ENCODE measurements around the gene TMEM187.

TMEM187 gene

DNA sequence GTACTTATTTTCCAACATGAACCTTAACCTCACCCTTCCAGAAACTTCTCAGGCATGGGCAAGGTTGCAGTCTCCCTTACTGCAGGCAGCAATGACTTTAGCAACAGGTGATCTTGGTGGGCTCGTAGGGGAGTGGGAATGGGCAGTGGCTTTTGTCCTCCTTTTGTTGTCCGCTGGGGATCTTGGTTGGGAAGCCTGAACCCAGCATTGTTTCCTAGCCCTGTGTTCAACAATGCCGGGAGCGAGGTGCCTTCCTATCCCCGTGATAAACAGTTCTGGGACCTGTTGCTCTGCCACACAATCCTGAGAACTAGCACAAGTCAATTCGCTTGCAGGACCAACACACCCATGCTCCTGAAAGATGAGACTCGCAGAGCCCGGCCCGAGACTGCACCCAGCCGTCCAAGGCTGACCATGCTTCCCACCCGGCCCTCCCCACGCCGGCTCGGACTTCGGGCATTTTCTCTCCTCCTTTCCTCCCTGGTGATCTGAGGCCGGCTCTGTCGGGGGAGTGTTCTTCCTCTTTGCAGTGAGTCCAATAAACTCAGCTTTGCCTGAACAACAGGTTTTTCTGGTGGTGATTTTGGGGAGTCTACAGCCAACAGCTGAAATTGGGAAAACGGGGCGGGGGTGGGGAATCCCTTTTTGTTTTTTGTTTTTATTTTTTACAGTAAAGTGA, 26.9 kb downstream of the TMEM187 start:
- no peak for TF ChIP-seq ZFX (IDR thresholded peaks at IDR 0.05)
- TF ChIP-seq, protein P1, sequence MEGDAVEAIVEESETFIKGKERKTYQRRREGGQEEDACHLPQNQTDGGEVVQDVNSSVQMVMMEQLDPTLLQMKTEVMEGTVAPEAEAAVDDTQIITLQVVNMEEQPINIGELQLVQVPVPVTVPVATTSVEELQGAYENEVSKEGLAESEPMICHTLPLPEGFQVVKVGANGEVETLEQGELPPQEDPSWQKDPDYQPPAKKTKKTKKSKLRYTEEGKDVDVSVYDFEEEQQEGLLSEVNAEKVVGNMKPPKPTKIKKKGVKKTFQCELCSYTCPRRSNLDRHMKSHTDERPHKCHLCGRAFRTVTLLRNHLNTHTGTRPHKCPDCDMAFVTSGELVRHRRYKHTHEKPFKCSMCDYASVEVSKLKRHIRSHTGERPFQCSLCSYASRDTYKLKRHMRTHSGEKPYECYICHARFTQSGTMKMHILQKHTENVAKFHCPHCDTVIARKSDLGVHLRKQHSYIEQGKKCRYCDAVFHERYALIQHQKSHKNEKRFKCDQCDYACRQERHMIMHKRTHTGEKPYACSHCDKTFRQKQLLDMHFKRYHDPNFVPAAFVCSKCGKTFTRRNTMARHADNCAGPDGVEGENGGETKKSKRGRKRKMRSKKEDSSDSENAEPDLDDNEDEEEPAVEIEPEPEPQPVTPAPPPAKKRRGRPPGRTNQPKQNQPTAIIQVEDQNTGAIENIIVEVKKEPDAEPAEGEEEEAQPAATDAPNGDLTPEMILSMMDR (conservative IDR thresholded peaks at IDR 0.05) = no peak
- peak overlapping the region; percentile 60 for H3K27ac ChIP-seq

DNA sequence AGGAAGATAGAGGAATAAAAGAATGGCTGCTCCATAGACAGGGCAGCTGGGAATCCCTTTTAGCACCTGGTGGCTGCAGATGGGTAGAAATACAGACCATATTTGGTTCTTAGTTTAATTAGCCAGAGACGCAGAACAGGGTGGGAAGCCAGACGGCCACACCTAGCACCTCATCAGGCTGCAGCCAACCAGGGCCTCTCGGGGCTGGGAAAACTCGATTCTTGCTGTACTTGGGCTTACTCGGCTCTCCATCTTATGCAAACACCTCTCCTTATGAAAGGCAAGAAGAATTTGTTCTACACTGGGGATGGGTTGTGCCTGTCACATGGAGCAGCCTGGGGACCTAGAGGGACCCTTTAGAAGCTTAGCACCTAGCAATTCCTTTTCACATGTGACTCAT, 27.5 kb downstream of the TMEM187 start:
- peak overlapping the region; percentile 60 for H3K27ac ChIP-seq
- TF ChIP-seq, protein P1 (conservative IDR thresholded peaks at IDR 0.05) = no peak
- TF ChIP-seq ZFX (IDR thresholded peaks at IDR 0.05) = no peak

DNA sequence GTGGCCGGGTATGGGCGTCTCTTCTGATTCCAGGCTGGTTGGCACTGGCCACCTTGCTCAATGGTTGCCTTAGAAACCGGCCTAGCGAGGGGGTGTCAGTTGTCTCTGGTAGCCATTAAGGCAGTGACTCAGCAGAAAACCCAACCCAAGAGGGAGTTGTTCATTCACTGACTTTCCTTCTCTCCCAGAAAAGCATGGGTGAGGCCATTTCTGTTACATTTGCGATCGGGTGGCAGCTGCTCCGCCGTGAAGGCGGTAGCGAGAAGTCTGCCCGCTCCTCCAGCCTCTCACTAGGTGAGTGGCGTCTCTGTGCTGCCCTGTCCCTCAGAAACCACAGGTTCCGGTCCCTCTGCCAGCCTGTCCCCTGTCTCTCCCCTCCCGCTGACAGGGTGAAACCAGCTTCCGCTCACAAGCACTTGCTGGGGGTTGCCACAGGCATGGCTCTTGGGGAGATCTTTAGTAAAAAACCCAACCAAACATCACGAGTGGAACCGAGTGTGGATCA, 29.7 kb downstream of the TMEM187 start:
- no peak overlapping the region for H3K27ac ChIP-seq
- TF ChIP-seq, protein P1 (conservative IDR thresholded peaks at IDR 0.05) = no peak
- TF ChIP-seq ZFX (IDR thresholded peaks at IDR 0.05) = no peak

DNA sequence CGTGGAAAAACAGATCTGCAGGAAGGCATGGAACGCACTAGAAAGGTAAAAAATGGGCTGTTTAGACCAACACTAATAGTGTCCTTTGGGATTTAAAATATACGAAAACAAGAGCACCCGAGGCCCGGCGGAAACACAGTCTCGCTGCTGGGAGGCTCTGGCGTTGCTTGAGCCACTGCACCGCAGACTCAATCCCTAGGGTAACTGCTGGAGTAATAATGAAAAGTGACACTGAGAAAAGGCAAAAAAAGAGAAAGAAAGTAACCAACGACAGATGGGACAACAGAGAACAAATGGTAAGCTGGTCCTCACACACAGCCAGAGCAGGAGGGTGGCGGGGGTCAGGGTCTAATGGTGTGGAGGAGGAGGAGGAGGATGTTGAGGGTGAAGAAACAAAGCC, 31.8 kb downstream of the TMEM187 start:
- TF ChIP-seq, protein P1 (conservative IDR thresholded peaks at IDR 0.05) = no peak
- no peak for TF ChIP-seq ZFX (IDR thresholded peaks at IDR 0.05)

DNA sequence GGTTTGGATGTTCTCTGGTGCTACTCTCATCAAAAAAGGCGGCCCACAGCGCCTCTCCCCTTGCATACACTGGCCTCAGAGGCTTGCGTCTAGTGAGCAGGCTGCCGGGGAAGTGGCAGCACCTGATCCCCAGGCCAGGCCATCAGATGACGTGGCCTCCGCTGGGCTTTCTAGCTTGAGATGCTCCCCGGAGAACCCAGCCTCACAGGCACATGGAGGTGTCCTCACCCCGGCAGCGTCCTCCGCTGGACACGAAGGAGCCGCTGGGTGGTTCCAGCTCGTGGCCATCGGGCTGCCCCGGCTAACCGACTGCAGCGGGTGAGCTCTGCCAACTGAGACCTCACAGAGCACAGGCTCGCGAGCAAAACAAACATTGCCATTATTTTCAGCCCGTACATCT, 34.4 kb downstream of the TMEM187 start:
- TF ChIP-seq ZFX (IDR thresholded peaks at IDR 0.05) = no peak
- TF ChIP-seq, protein P1 (conservative IDR thresholded peaks at IDR 0.05) = no peak
- no peak overlapping the region for H3K27ac ChIP-seq

More for the DNA sequence above, 31.8 kb downstream of the TMEM187 start:
- no peak overlapping the region for H3K27ac ChIP-seq

DNA sequence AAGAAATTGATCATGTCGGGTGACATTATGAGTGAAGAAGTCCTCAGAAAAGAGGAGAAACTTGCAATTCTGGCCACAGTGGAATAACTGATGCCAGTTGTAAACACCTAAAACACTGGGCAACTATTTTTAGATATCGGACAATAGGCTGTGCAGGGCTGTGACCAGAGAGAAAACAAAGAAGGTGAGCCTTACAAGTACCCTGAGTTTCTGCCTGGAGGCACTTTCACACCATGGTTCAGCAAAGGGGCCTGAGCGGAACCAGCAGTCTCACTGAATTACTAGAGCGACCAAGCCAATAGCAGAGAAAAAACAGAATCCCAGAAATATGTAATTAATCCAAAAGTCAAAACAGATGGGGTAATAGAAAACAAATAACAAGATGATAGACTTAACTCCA, 36.0 kb downstream of the TMEM187 start:
- no peak overlapping the region for H3K27ac ChIP-seq
- no peak for TF ChIP-seq ZFX (IDR thresholded peaks at IDR 0.05)
- TF ChIP-seq, protein P1 (conservative IDR thresholded peaks at IDR 0.05) = no peak

DNA sequence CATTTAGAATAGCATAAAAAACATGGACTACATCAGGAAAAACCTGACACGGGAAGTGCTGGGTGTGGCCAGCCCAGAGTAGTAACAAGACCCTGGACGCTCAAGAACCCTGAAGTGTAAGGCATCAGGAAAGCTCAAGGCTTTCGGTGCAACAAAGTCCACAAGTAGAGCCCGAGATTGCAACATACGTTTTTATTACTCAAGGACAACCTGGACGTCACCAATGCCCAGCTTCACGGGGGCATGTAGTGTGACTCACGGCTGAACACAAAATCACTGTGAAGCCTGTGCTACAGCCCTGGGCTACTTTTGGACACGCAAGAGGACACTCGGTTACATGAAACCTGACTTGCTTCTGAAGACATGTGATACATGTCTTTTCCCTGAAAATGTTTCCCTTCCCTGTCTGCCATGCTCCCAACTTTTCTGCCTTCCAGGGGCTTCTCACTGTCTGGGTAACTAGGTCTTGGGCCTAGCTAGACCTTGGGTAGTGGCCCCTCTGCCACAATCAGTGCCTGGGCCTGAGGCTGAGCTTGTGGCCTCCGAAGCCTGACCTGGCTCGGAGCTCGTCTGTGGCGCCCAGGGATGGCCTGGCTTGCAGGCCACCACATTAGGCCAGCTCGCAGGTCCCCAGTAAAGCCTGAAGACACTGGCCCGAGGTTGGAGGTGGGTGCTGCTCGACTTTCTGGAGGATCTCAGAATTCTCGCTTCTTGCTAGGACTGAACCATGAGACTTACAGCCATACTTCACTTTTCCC, 38.0 kb downstream of the TMEM187 start:
- TF ChIP-seq ZFX (IDR thresholded peaks at IDR 0.05) = no peak
- TF ChIP-seq, protein P1 (conservative IDR thresholded peaks at IDR 0.05) = no peak
- no peak overlapping the region for H3K27ac ChIP-seq
